Trophoblast cell (in vitro differentiated cells and primary cell): ENCODE data around the gene NOD2.

Experiments
- DNase-seq, 2 donors: peaks; one replicate each; pipeline ENCODE4 v3.0.0-alpha.2; 2016
- H2AFZ ChIP-seq: 2 replicates; pipeline ENCODE4 v1.6.1; 2013; ENCODE audit warnings: low read length, moderate library complexity, mild to moderate bottlenecking; ENCODE audit not compliant: insufficient read depth, poor library complexity
- H2AK5ac ChIP-seq: 2 replicates; pipeline ENCODE4 v1.6.1; 2013; ENCODE audit warnings: mild to moderate bottlenecking, low read length
- H2BK120ac ChIP-seq: 2 replicates; pipeline ENCODE4 v1.6.1; 2013; ENCODE audit warnings: low read length, mild to moderate bottlenecking, moderate library complexity; ENCODE audit not compliant: insufficient read depth, poor library complexity
- H2BK12ac ChIP-seq: 2 replicates; pipeline ENCODE4 v1.6.1; 2013; ENCODE audit warnings: mild to moderate bottlenecking, low read length, moderate library complexity
- H2BK5ac ChIP-seq: 2 replicates; pipeline ENCODE4 v1.6.1; 2013; ENCODE audit warnings: low read length, low read depth, moderate library complexity, mild to moderate bottlenecking; ENCODE audit not compliant: poor library complexity
- H3K14ac ChIP-seq: 2 replicates; pipeline ENCODE4 v1.6.1; 2013; ENCODE audit warnings: mild to moderate bottlenecking, low read length
- H3K18ac ChIP-seq: 2 replicates; pipeline ENCODE4 v1.6.1; 2013; ENCODE audit warnings: mild to moderate bottlenecking, low read length
- H3K23ac ChIP-seq: 2 replicates; pipeline ENCODE4 v1.6.1; 2013; ENCODE audit warnings: low read length
- H3K27ac ChIP-seq: 2 replicates; pipeline ENCODE4 v1.5.1; 2013; ENCODE audit warnings: low read depth, mild to moderate bottlenecking, inconsistent platforms, low read length, moderate library complexity
- H3K27me3 ChIP-seq: 2 replicates; pipeline ENCODE4 v1.6.1; 2013; ENCODE audit warnings: inconsistent platforms, mild to moderate bottlenecking, low read length, moderate library complexity; ENCODE audit not compliant: insufficient read depth
- H3K36me3 ChIP-seq, 2 experiments: 1 replicate in 1 of 2; 2 replicates in 1 of 2; pipeline ENCODE4 v1.6.1; 2013; ENCODE audit warnings: low read length in 2 of 2, mild to moderate bottlenecking in 2 of 2, moderate library complexity in 1 of 2; ENCODE audit not compliant: insufficient read depth in 2 of 2, control insufficient read depth in 1 of 2
- H3K4ac ChIP-seq: 2 replicates; pipeline ENCODE4 v1.6.1; 2013; ENCODE audit warnings: low read depth, mild to moderate bottlenecking, low read length, moderate library complexity
- H3K4me1 ChIP-seq, 2 experiments: 1 replicate in 1 of 2; 2 replicates in 1 of 2; pipeline ENCODE4 v1.6.1; 2013; ENCODE audit warnings: low read length in 2 of 2, mild to moderate bottlenecking in 2 of 2, moderate library complexity in 1 of 2; ENCODE audit not compliant: insufficient read depth in 2 of 2, control insufficient read depth in 1 of 2
- H3K4me2 ChIP-seq: 2 replicates; pipeline ENCODE4 v1.6.1; 2013; ENCODE audit warnings: inconsistent platforms, mild to moderate bottlenecking, low read length, moderate library complexity
- H3K4me3 ChIP-seq: 2 replicates; pipeline ENCODE4 v1.5.1; 2013; ENCODE audit warnings: mild to moderate bottlenecking, low read depth, low read length, inconsistent platforms
- H3K79me1 ChIP-seq: one replicate; pipeline ENCODE4 v1.6.1; 2013; ENCODE audit warnings: low read length
- H3K79me2 ChIP-seq: 2 replicates; pipeline ENCODE4 v1.6.1; 2013; ENCODE audit warnings: low read length, mild to moderate bottlenecking; ENCODE audit not compliant: control insufficient read depth, insufficient read depth, poor library complexity
- H3K9ac ChIP-seq: 2 replicates; pipeline ENCODE4 v1.6.1; 2013; ENCODE audit warnings: mild to moderate bottlenecking, low read length
- H3K9me3 ChIP-seq: 2 replicates; pipeline ENCODE4 v1.6.1; 2013; ENCODE audit warnings: low read depth, mild to moderate bottlenecking, control low read depth, inconsistent platforms, low read length; ENCODE audit not compliant: insufficient read depth
- H4K12ac ChIP-seq: 2 replicates; pipeline ENCODE4 v1.6.1; 2013; ENCODE audit warnings: low read depth, mild to moderate bottlenecking, low read length, moderate library complexity
- H4K8ac ChIP-seq: 2 replicates; pipeline ENCODE4 v1.6.1; 2013; ENCODE audit warnings: low read depth, mild to moderate bottlenecking, low read length, moderate library complexity
- H4K91ac ChIP-seq: one replicate; pipeline ENCODE4 v1.6.1; 2013; ENCODE audit warnings: low read depth, mild to moderate bottlenecking, low read length, moderate library complexity
- WGBS: extraction: QIAGEN DNeasy Blood & Tissue Kit; methylation state at CpG from one replicate; pipeline ENCODE4 v1.1.7; 2013; ENCODE audit warnings: missing lambda C conversion rate; ENCODE audit not compliant: insufficient read length, insufficient coverage; ENCODE audit errors: extremely low coverage; 5-methylcytosine and 5-hydroxymethylcytosine counted together

NOD2 gene

GRCh38 chr16:50717494-50717893 lies 24.1 kb downstream of the NOD2 start:
- Histone ChIP-seq H3K14ac (no peak overlapping the region), H2BK12ac (no peak overlapping the region), H3K79me1 (no peaks in the 10 kb centered on the region), H3K4me3 (no peak overlapping the region), H3K18ac (no peak overlapping the region), H3K9ac (no peak overlapping the region), H2BK120ac (no peak overlapping the region), H3K36me3 (no peaks in the 10 kb centered on the region), H2BK5ac (no peak overlapping the region), H4K91ac (no peak overlapping the region), H3K79me2 (no peaks in the 10 kb centered on the region), H2AK5ac (no peak overlapping the region), H2AFZ (no peak overlapping the region), H3K27me3 (no peaks in the 10 kb centered on the region), H3K4ac (no peak overlapping the region), H3K4me2 (no peak overlapping the region), H4K12ac (no peak overlapping the region), H3K23ac (no peak overlapping the region), H4K8ac (no peak overlapping the region), H3K9me3 (no peaks in the 10 kb centered on the region), H3K27ac (no peak overlapping the region), H3K4me1 (peaks cover 2 to 6% of the 10 kb centered on the region in 2 experiments)
- no CpG with 5 or more reads among the region's 5 CpGs for WGBS
- no peak for DNase-seq

GRCh38 chr16:50718061-50718760 lies 24.8 kb downstream of the NOD2 start:
- Histone ChIP-seq H3K23ac (no peak overlapping the region), H3K79me1 (no peaks in the 10 kb centered on the region), H2AK5ac (no peak overlapping the region), H3K27ac (no peak overlapping the region), H3K9ac (no peak overlapping the region), H3K18ac (no peak overlapping the region), H3K4me3 (no peak overlapping the region), H4K91ac (no peak overlapping the region), H3K14ac (no peak overlapping the region), H4K12ac (no peak overlapping the region), H2AFZ (no peak overlapping the region), H2BK12ac (no peak overlapping the region), H3K9me3 (no peaks in the 10 kb centered on the region), H3K4me2 (no peak overlapping the region), H3K27me3 (no peaks in the 10 kb centered on the region), H3K36me3 (no peaks in the 10 kb centered on the region), H4K8ac (no peak overlapping the region), H3K79me2 (no peaks in the 10 kb centered on the region), H2BK5ac (no peak overlapping the region), H3K4me1 (peaks cover 2 to 6% of the 10 kb centered on the region in 2 experiments), H2BK120ac (no peak overlapping the region), H3K4ac (no peak overlapping the region)
- no CpG with 5 or more reads among the region's 16 CpGs for WGBS
- DNase-seq, result no peak

- Histone ChIP-seq H2BK5ac (no peak overlapping the region), H3K14ac (no peak overlapping the region)
- WGBS, result no CpG with 5 or more reads among the region's 9 CpGs
Observed at GRCh38 chr16:50718761-50719400, 25.5 kb downstream of the NOD2 start.

GRCh38 chr16:50719401-50720337 lies 26.3 kb downstream of the NOD2 start:
- H2AK5ac ChIP-seq, result no peak overlapping the region
- no peak overlapping the region for H3K23ac ChIP-seq

More at GRCh38 chr16:50718761-50719400, 25.5 kb downstream of the NOD2 start:
- Histone ChIP-seq H3K27ac (no peak overlapping the region), H4K12ac (no peak overlapping the region), H3K79me2 (no peaks in the 10 kb centered on the region), H3K23ac (no peak overlapping the region), H3K27me3 (no peaks in the 10 kb centered on the region), H3K36me3 (no peaks in the 10 kb centered on the region), H4K91ac (no peak overlapping the region), H4K8ac (no peak overlapping the region), H3K9me3 (no peaks in the 10 kb centered on the region), H2AK5ac (no peak overlapping the region), H3K18ac (no peak overlapping the region), H3K4me2 (no peak overlapping the region), H3K4me1 (peaks cover 2 to 6% of the 10 kb centered on the region in 2 experiments), H2BK120ac (no peak overlapping the region), H2AFZ (no peak overlapping the region), H2BK12ac (no peak overlapping the region), H3K9ac (no peak overlapping the region), H3K79me1 (no peaks in the 10 kb centered on the region), H3K4me3 (no peak overlapping the region), H3K4ac (no peak overlapping the region)
- peak; percentile 51 to 74 for DNase-seq

More at GRCh38 chr16:50719401-50720337, 26.3 kb downstream of the NOD2 start:
- Histone ChIP-seq H4K8ac (no peak overlapping the region), H3K79me1 (no peaks in the 10 kb centered on the region), H3K27me3 (no peaks in the 10 kb centered on the region), H3K4me2 (no peak overlapping the region), H3K36me3 (no peaks in the 10 kb centered on the region), H2AFZ (no peak overlapping the region), H3K4me3 (no peak overlapping the region), H3K4ac (no peak overlapping the region), H3K14ac (no peak overlapping the region), H3K18ac (no peak overlapping the region), H2BK5ac (no peak overlapping the region), H4K12ac (no peak overlapping the region), H4K91ac (no peak overlapping the region), H3K79me2 (no peaks in the 10 kb centered on the region), H2BK120ac (no peak overlapping the region), H3K9ac (no peak overlapping the region), H3K9me3 (no peaks in the 10 kb centered on the region), H3K27ac (no peak overlapping the region), H3K4me1 (peaks cover 2 to 6% of the 10 kb centered on the region in 2 experiments), H2BK12ac (no peak overlapping the region)
- peak in 1 of 2 donors; percentile 42 for DNase-seq
- no CpG with 5 or more reads among the region's 20 CpGs for WGBS
